ENCODE results near the gene CDX2. TPM values are rescaled to one million over a fixed set of nuclear protein-coding genes. Genes with fewer than 3 reads are reported as not detected.

Gene CDX2
- total and polyA plus RNA-seq, 9 of the 15 experiments (the other 6 are each of a cell fraction or from before 2014, with no cell fraction given) = 0.04 TPM; not detected in 8

- H3K9me1 ChIP-seq (ENCODE audit: control insufficient read depth, insufficient read depth, low read length) = no peaks in the 10 kb centered on the region
- intact Hi-C loops (cut with micrococcal nuclease) = no loop called here
- no peak for ATAC-seq
These were observed 39.2 kb downstream of the CDX2 start for GRCh38 chr13:27929868-27930267.

More at GRCh38 chr13:27929868-27930267, 39.2 kb downstream of the CDX2 start:
- in situ Hi-C loops (cut with MboI) = no loop called here
- no peaks in the 10 kb centered on the region for H3K79me2 ChIP-seq (ENCODE audit: control insufficient read depth, insufficient read depth, low read length)
- no peak overlapping the region for H3K27ac ChIP-seq (ENCODE audit: extremely low read depth, low read depth, low read length)
- no peaks in the 10 kb centered on the region for H3K9me3 ChIP-seq (replicated peaks; ENCODE audit: control insufficient read depth, insufficient read depth, low read depth, low read length)
- no peak overlapping the region for H3K4me2 ChIP-seq (ENCODE audit: insufficient read depth, low read length)
- no TSS peak for BruUV-seq (replicated peaks)
- H2AFZ ChIP-seq (ENCODE audit: low read depth, low read length) = no peak overlapping the region
- FAIRE-seq (no peak), DNase-seq (ENCODE audit: extremely low read depth in 1 of 4, low spot score in 3 of 4) (no peak)
- no peak overlapping the region for H3K4me3 ChIP-seq
- H4K20me1 ChIP-seq (replicated peaks; ENCODE audit: control insufficient read depth, insufficient read depth, low read length) = no peaks in the 10 kb centered on the region
- ChIA-PET POLR2A (no interaction called here), CTCF (ENCODE audit: low intra/inter-chr PET ratio) (no interaction called here)
- H3K9ac ChIP-seq (ENCODE audit: insufficient read depth in 1 of 2, low read depth in 2 of 2, low read length in 2 of 2) = no peak overlapping the region
- H3K36me3 ChIP-seq (ENCODE audit: control insufficient read depth, insufficient read depth, low read length) = no peaks in the 10 kb centered on the region
- TF ChIP-seq, protein P1, sequence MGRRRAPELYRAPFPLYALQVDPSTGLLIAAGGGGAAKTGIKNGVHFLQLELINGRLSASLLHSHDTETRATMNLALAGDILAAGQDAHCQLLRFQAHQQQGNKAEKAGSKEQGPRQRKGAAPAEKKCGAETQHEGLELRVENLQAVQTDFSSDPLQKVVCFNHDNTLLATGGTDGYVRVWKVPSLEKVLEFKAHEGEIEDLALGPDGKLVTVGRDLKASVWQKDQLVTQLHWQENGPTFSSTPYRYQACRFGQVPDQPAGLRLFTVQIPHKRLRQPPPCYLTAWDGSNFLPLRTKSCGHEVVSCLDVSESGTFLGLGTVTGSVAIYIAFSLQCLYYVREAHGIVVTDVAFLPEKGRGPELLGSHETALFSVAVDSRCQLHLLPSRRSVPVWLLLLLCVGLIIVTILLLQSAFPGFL (CRISPR knock-in tag; IDR thresholded peaks at IDR 0.05) = no peak
- no peak for TF ChIP-seq KDM4B (IDR thresholded peaks at IDR 0.05; ENCODE audit: borderline replicate concordance in 2 of 2, low read depth in 1 of 2)
- no peak for TF ChIP-seq BRD9 (IDR thresholded peaks at IDR 0.05; ENCODE audit: low read depth, partially characterized antibody)
- no peak for TF ChIP-seq ELK3 (CRISPR knock-in tag; IDR thresholded peaks at IDR 0.05)
- TF ChIP-seq HNRNPUL1 (IDR thresholded peaks at IDR 0.05; ENCODE audit: low read length) = no peak
- TF ChIP-seq MAFF (IDR thresholded peaks at IDR 0.05; ENCODE audit: low read length) = no peak
- no peak for TF ChIP-seq SP1 (CRISPR knock-in tag; IDR thresholded peaks at IDR 0.05)
- TF ChIP-seq BDP1 (IDR thresholded peaks at IDR 0.05; ENCODE audit: insufficient read depth, insufficient read length) = no peak
- TF ChIP-seq ZNF41 (CRISPR knock-in tag; conservative IDR thresholded peaks at IDR 0.05) = no peak
- TF ChIP-seq TRIM28 (IDR thresholded peaks at IDR 0.05) = no peak
- TF ChIP-seq, protein P2, sequence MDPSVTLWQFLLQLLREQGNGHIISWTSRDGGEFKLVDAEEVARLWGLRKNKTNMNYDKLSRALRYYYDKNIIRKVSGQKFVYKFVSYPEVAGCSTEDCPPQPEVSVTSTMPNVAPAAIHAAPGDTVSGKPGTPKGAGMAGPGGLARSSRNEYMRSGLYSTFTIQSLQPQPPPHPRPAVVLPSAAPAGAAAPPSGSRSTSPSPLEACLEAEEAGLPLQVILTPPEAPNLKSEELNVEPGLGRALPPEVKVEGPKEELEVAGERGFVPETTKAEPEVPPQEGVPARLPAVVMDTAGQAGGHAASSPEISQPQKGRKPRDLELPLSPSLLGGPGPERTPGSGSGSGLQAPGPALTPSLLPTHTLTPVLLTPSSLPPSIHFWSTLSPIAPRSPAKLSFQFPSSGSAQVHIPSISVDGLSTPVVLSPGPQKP (CRISPR knock-in tag; IDR thresholded peaks at IDR 0.05) = no peak
- no peak for TF ChIP-seq EZH2 (IDR thresholded peaks at IDR 0.05; ENCODE audit: borderline replicate concordance, low read depth, low read length)
- peaks cover 2 to 31% of the 10 kb centered on the region in 2 experiments; a peak in 4 of 5 replicates for H3K27me3 ChIP-seq (ENCODE audit: control insufficient read depth in 2 of 2, insufficient read depth in 2 of 2, low read length in 2 of 2)
- H3K4me1 ChIP-seq (replicated peaks in 1 of 2; ENCODE audit: control insufficient read depth in 2 of 2, insufficient read depth in 2 of 2, low read length in 2 of 2) = no peaks in the 10 kb centered on the region

Data from K562 (cell line).